Measurements from ENCODE around the gene LCTL.

Gene LCTL

DNA sequence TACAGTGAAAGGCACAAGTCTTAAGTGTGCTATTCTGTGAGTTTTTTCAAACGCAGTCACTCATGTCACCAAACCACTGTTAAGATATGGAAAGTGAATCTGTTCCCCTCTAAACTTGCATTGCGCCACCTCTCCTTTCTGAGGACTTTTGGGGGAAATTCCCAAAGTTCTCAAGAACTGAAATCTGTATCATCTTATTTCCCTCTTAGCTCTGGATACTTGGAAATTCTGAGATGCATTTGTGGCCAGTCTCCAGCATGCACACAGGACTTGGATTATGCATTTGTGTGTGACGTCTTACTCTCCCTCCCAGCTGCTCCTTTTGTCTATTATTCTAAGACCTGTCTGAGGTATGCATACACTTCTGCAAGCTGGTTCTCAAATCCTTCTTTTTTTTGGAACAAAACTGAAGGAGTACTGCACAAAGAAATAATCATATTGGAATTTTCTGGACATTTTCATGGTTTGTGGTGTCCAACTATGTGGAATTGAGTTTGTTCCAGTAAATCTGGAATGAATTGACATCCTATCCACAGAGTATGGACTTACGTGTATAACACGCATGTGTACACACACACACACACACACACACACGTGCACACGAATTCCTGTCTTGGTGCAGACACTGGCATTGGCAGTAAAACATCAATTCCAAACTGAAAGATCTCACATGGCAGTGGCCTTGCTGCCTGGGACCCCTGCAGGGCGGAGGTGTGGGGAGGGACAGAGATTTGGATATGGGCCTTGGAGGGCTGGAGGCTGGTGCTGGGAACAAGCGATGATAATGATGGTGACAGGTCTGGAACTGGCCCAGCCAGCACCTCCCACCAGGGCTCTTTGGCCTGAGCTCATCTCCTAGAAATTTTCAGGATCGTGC lies 8.2 kb upstream of the LCTL start:
- TF ChIP-seq, protein P1, sequence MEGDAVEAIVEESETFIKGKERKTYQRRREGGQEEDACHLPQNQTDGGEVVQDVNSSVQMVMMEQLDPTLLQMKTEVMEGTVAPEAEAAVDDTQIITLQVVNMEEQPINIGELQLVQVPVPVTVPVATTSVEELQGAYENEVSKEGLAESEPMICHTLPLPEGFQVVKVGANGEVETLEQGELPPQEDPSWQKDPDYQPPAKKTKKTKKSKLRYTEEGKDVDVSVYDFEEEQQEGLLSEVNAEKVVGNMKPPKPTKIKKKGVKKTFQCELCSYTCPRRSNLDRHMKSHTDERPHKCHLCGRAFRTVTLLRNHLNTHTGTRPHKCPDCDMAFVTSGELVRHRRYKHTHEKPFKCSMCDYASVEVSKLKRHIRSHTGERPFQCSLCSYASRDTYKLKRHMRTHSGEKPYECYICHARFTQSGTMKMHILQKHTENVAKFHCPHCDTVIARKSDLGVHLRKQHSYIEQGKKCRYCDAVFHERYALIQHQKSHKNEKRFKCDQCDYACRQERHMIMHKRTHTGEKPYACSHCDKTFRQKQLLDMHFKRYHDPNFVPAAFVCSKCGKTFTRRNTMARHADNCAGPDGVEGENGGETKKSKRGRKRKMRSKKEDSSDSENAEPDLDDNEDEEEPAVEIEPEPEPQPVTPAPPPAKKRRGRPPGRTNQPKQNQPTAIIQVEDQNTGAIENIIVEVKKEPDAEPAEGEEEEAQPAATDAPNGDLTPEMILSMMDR (IDR thresholded peaks at IDR 0.05) = no peak
- Histone ChIP-seq H3K27ac (no peak overlapping the region), H3K4me3 (no peak overlapping the region)
- DNase-seq (ENCODE audit: low spot score) = peak; percentile 9

DNA sequence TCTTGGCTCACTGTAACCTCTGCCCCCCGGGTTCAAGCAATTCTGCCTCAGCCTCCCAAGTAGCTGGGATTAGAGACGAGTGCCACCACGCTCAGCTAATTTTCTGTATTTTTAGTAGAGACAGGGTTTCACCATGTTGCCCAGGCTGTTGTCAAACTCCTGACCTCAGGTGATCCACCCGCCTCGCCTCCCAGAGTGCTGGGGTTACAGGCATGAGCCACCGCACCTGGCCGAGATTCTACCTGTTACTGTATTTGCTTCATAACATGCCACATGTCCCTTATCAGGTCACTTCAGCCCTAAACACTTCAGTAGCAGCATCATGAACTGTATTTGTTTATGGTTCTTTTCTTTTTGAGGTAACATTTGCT lies 7.5 kb upstream of the LCTL start:
- DNase-seq (ENCODE audit: low spot score) = peak; percentile 36
- TF ChIP-seq, protein P1 (IDR thresholded peaks at IDR 0.05) = no peak
- H3K4me3 ChIP-seq = no peak overlapping the region
- H3K27ac ChIP-seq = no peak overlapping the region

DNA sequence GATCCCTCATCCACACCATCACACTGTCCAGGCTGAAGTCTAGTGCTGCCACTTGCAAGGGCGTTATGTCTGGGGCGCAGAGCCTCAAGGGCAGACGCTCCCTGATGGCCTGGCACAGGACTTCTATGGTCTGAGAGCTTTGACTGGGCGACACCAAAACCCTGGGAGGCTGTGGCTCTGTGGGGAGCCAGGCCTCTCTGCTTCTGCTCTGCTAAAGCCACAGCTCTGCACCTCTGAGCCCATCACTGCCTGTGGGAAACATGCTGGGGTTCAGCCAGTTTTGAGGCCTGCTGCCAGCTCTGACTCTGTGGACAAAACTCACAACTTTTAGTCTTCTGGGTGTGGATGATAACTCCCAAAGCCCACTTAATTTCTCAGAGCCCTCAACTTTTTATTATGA lies 6.3 kb upstream of the LCTL start:
- peak; percentile 56 for DNase-seq (ENCODE audit: low spot score)
- no peak overlapping the region for H3K27ac ChIP-seq
- TF ChIP-seq, protein P1 (IDR thresholded peaks at IDR 0.05) = no peak
- no peak overlapping the region for H3K4me3 ChIP-seq

DNA sequence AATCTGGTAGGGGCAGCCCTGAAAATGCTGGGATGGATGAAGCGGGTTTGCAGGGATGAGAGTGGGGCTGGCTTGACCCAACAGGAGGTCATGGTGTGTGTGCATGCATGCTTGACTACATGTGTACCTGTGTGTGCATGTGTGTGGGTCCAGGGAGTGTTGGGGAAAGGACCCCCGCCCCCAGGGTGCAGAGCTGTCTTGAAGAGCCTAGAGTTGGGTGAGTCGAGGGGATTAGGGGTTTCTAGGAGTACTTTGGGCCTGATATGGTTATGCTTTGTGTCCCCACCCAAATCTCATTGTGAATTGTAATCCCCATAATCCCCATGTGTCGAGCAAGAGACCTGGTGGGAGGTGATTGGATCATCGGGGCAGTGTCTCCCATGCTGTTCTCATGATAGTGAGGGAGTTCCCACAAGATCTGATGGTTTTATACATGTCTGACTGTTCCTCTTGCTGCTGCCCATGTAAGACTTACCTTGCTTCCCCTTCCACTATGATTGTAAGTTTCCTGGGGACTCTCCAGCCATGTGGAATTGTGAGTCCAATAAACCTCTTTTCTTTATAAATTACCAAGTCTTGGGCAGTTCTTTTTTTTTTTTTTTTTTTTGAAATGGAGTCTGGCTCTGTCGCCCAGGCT lies 5.2 kb upstream of the LCTL start:
- TF ChIP-seq, protein P1 (IDR thresholded peaks at IDR 0.05) = no peak
- no peak overlapping the region for H3K4me3 ChIP-seq
- no peak overlapping the region for H3K27ac ChIP-seq
- peak; percentile 60 for DNase-seq (ENCODE audit: low spot score)

DNA sequence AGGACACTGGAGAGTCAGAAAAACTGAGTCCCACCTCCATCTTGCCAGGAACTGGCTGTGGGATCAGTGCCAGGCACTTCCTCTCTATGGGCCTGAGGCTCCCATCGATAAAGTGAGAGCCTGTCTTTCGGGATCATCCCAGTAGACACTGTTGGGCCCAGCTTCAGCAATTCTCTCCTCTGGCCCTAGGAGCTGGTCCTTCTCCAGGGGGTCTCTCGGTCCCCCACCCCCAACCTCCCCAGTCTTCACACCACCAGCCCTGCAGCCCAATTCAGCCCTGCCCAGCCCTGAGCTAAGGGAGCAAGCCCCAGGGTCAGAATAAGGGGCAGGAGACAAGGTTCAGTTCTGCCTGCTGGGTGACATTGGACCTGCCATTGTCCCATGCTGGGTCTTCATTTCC lies 4.5 kb upstream of the LCTL start:
- Histone ChIP-seq H3K4me3 (no peak overlapping the region), H3K27ac (no peak overlapping the region)
- TF ChIP-seq, protein P1 (IDR thresholded peaks at IDR 0.05) = no peak
- DNase-seq (ENCODE audit: low spot score) = peak; percentile 62

DNA sequence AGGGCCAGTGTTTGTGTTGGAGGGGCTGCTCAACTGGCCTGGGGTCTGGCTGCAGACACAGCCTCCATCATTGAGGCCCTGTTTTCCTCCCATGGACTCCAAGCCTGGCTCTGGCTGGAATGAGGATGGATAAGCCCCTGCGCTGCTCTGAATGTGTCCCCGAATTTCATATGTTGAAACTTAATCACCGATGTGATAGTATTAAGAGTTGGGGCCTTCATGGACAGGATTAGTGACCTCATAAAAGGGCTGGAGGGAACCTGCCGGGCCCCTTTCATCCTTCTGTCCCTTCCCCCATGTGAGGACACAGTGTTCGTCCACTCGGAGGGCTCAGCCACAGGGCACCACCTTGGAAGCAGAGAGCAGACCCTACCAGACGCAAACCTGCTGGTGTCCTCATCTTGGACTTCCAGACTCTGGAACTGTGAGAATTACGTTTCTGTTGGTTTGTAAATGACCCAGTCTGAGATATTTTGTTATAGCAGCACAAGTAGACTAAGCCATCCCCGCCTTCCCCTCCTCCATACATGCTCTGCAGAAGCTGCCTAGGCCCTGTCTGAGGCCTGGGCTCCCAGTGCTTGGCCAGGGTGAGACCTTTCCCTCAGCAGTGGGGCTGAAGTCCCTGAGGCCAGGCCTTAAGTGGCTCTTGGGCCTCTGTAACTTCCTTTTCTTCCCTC lies 3.8 kb upstream of the LCTL start:
- Histone ChIP-seq H3K27ac (no peak overlapping the region), H3K4me3 (no peak overlapping the region)
- no peak for DNase-seq (ENCODE audit: low spot score)
- TF ChIP-seq, protein P1 (IDR thresholded peaks at IDR 0.05) = no peak
